ENCODE data around the gene MTFMT. TPM values are rescaled to one million over a fixed set of nuclear protein-coding genes. Genes with fewer than 3 reads are reported as not detected.

Gene MTFMT
- total and polyA plus RNA-seq, 2 of the 13 experiments (the other 11 are each of a cell fraction or from before 2014, with no cell fraction given) = 9.9 to 23.2 TPM

GRCh38 chr15:65055201-65055870 lies 25.9 kb upstream of the MTFMT start (continued):
- TF ChIP-seq HIC2 (CRISPR knock-in tag; IDR thresholded peaks at IDR 0.05; ENCODE audit: low read depth) = 0 out of 2 replicates have a peak, but pooled peaks have one; percentile 50
- TF ChIP-seq, protein P1, sequence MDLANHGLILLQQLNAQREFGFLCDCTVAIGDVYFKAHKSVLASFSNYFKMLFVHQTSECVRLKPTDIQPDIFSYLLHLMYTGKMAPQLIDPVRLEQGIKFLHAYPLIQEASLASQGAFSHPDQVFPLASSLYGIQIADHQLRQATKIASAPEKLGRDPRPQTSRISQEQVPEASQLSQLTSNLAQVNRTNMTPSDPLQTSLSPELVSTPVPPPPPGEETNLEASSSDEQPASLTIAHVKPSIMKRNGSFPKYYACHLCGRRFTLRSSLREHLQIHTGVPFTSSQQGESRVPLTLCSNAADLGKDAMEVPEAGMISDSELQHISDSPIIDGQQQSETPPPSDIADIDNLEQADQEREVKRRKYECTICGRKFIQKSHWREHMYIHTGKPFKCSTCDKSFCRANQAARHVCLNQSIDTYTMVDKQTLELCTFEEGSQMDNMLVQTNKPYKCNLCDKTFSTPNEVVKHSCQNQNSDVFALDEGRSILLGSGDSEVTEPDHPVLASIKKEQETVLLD (CRISPR knock-in tag; IDR thresholded peaks at IDR 0.05; ENCODE audit: low read depth) = 0 out of 2 replicates have a peak, but pooled peaks have one; percentile 23
- TF ChIP-seq ZNF251 (CRISPR knock-in tag; IDR thresholded peaks at IDR 0.05) = no peak
- no peak for TF ChIP-seq ZNF781 (CRISPR knock-in tag; IDR thresholded peaks at IDR 0.05; ENCODE audit: borderline replicate concordance, not compliant biosample characterization)
- TF ChIP-seq, protein P2, sequence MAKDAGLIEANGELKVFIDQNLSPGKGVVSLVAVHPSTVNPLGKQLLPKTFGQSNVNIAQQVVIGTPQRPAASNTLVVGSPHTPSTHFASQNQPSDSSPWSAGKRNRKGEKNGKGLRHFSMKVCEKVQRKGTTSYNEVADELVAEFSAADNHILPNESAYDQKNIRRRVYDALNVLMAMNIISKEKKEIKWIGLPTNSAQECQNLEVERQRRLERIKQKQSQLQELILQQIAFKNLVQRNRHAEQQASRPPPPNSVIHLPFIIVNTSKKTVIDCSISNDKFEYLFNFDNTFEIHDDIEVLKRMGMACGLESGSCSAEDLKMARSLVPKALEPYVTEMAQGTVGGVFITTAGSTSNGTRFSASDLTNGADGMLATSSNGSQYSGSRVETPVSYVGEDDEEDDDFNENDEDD (CRISPR knock-in tag; IDR thresholded peaks at IDR 0.05; ENCODE audit: borderline replicate concordance) = peak; percentile 50; the same call in 1 of the 2 replicates
- TF ChIP-seq SALL1 (CRISPR knock-in tag; IDR thresholded peaks at IDR 0.05) = peak; percentile 27; the same call in 1 of the 2 replicates
- peak; percentile 41; the same call in 1 of the 2 replicates for TF ChIP-seq ZMYM3 (CRISPR knock-in tag; IDR thresholded peaks at IDR 0.05)
- peak; percentile 45; the same call in 1 of the 2 replicates for TF ChIP-seq CEBPG (CRISPR knock-in tag; IDR thresholded peaks at IDR 0.05)
- no peak for TF ChIP-seq ELF3 (CRISPR knock-in tag; IDR thresholded peaks at IDR 0.05)
- TF ChIP-seq, protein P3, sequence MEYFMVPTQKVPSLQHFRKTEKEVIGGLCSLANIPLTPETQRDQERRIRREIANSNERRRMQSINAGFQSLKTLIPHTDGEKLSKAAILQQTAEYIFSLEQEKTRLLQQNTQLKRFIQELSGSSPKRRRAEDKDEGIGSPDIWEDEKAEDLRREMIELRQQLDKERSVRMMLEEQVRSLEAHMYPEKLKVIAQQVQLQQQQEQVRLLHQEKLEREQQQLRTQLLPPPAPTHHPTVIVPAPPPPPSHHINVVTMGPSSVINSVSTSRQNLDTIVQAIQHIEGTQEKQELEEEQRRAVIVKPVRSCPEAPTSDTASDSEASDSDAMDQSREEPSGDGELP (IDR thresholded peaks at IDR 0.05; ENCODE audit: borderline replicate concordance, low read depth) = no peak
- TF ChIP-seq ZNF180 (CRISPR knock-in tag; IDR thresholded peaks at IDR 0.05; ENCODE audit: borderline replicate concordance, low read depth) = no peak
- TF ChIP-seq ZNF580 (CRISPR knock-in tag; IDR thresholded peaks at IDR 0.05; ENCODE audit: borderline replicate concordance, low read depth) = no peak
- 0 out of 2 replicates have a peak, but pooled peaks have one; percentile 12 for TF ChIP-seq PATZ1 (CRISPR knock-in tag; IDR thresholded peaks at IDR 0.05)
- peak; percentile 25; the same call in 1 of the 2 replicates for TF ChIP-seq THRA (CRISPR knock-in tag; IDR thresholded peaks at IDR 0.05; ENCODE audit: borderline replicate concordance)
- no peak for TF ChIP-seq ZNF607 (CRISPR knock-in tag; IDR thresholded peaks at IDR 0.05; ENCODE audit: borderline replicate concordance)
- TF ChIP-seq FOSL2 (CRISPR knock-in tag; IDR thresholded peaks at IDR 0.05) = peak; percentile 31
- TF ChIP-seq, protein P4, sequence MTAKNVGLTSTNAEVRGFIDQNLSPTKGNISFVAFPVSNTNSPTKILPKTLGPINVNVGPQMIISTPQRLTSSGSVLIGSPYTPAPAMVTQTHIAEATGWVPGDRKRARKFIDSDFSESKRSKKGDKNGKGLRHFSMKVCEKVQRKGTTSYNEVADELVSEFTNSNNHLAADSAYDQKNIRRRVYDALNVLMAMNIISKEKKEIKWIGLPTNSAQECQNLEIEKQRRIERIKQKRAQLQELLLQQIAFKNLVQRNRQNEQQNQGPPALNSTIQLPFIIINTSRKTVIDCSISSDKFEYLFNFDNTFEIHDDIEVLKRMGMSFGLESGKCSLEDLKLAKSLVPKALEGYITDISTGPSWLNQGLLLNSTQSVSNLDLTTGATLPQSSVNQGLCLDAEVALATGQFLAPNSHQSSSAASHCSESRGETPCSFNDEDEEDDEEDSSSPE (CRISPR knock-in tag; IDR thresholded peaks at IDR 0.05) = no peak
- TF ChIP-seq ZNF768 (CRISPR knock-in tag; IDR thresholded peaks at IDR 0.05) = peak; percentile 52; the same call in 1 of the 2 replicates
